Tibial nerve (tissue), 4 donors: ENCODE measurements around the gene APLP2.
"Not testable (repeated sequence)": the region's sequence is repeated elsewhere in the genome, so short reads cannot be mapped to it uniquely, and the experiment has no call there.

Source experiments
- EP300 ChIP-seq, 2 donors: sonication (generic); formaldehyde crosslinking; IDR thresholded peaks; one replicate each; pipeline ENCODE4 v1.6.1; 2017; ENCODE audit warnings: antibody characterized with exemption in 2 of 2, mild to moderate bottlenecking in 1 of 2
- POLR2A ChIP-seq, 2 donors: fragments of 450-650 bp; IDR thresholded peaks; one replicate each; pipeline ENCODE4 v1.6.1; 2017; ENCODE audit warnings: antibody characterized with exemption in 2 of 2, mild to moderate bottlenecking in 2 of 2, moderate library complexity in 2 of 2
- TF ChIP-seq, protein P1 (sequence below), 5 experiments: fragments of 200-600 bp in 3 of 5; fragments of 450-650 bp in 2 of 5; sonication (generic) in 3 of 5; IDR thresholded peaks; one replicate each; pipeline ENCODE4 v1.5.1; 2016 to 2019; ENCODE audit warnings: antibody characterized with exemption in 5 of 5, mild to moderate bottlenecking in 3 of 5, moderate library complexity in 2 of 5

DNA sequence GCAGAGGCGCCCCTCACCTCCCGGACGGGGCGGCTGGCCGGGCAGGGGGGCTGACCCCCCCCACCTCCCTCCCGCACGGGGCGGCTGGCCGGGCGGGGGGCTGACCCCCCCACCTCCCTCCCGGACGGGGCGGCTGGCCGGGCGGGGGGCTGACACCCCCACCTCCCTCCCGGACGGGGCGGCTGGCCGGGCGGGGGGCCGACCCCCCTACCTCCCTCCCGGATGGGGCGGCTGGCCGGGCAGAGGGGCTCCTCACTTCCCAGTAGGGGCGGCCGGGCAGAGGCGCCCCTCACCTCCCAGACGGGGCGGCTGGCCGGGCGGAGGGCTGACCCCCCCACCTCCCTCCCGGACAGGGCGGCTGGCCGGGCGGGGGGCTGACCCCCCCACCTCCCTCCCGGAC is 21.5 kb downstream of the APLP2 start:
- not testable (repeated sequence) for TF ChIP-seq POLR2A, EP300 (IDR thresholded peaks at IDR 0.05)
- TF ChIP-seq, protein P1, sequence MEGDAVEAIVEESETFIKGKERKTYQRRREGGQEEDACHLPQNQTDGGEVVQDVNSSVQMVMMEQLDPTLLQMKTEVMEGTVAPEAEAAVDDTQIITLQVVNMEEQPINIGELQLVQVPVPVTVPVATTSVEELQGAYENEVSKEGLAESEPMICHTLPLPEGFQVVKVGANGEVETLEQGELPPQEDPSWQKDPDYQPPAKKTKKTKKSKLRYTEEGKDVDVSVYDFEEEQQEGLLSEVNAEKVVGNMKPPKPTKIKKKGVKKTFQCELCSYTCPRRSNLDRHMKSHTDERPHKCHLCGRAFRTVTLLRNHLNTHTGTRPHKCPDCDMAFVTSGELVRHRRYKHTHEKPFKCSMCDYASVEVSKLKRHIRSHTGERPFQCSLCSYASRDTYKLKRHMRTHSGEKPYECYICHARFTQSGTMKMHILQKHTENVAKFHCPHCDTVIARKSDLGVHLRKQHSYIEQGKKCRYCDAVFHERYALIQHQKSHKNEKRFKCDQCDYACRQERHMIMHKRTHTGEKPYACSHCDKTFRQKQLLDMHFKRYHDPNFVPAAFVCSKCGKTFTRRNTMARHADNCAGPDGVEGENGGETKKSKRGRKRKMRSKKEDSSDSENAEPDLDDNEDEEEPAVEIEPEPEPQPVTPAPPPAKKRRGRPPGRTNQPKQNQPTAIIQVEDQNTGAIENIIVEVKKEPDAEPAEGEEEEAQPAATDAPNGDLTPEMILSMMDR (IDR thresholded peaks at IDR 0.05): not testable (repeated sequence)
